NCI-H1092 (cell line): ENCODE data around the gene EMILIN3.
A peak's percentile ranks its signal among the peaks of the same experiment; 100 is the strongest.

ENCODE experiments used
- DNase-seq: peaks from one replicate; lab custom pipeline; 2025; lab: John Stamatoyannopoulos, UW

Gene EMILIN3, protein sequence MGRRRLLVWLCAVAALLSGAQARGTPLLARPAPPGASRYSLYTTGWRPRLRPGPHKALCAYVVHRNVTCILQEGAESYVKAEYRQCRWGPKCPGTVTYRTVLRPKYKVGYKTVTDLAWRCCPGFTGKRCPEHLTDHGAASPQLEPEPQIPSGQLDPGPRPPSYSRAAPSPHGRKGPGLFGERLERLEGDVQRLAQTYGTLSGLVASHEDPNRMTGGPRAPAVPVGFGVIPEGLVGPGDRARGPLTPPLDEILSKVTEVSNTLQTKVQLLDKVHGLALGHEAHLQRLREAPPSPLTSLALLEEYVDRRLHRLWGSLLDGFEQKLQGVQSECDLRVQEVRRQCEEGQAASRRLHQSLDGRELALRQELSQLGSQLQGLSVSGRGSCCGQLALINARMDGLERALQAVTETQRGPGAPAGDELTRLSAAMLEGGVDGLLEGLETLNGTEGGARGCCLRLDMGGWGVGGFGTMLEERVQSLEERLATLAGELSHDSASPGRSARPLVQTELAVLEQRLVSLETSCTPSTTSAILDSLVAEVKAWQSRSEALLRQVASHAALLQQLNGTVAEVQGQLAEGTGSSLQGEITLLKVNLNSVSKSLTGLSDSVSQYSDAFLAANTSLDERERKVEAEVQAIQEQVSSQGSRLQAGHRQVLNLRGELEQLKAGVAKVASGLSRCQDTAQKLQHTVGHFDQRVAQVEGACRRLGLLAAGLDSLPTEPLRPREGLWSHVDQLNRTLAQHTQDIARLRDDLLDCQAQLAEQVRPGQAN

GRCh38 chr20:41366546-41367392, at the start of gene EMILIN3:
Gene EMILIN3, minus strand, starts transcription at chr20:41366818. Its CDS starts 184 bp downstream, at chr20:41366634.
- no peak for DNase-seq

- DNase-seq, result no peak
Observed at GRCh38 chr20:41415191-41415590, 48.6 kb upstream of the EMILIN3 start.

DNA sequence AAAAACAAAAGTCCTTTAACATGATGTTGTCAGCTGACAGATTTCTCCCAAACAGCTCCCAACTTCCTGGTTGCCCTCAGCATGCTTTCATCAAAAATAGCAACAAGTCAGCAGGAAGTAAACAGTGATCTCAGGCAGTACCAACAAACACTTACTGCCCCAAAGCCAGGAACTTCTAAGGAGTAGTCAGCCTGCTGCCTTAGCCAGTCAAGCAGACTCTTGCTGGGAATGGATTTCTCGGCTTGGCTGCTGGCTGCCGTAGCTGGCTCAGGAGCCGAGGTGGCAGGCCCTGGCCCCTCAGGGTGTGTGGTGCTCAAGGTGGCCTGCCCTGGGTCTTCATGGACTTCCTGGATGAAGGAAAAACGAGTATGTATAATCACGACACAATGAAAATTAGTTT, 46.6 kb upstream of the EMILIN3 start:
- no peak for DNase-seq

- DNase-seq, result no peak
Observed at GRCh38 chr20:41412324-41413120, 45.9 kb upstream of the EMILIN3 start.

GRCh38 chr20:41411391-41411847, 44.8 kb upstream of the EMILIN3 start:
- no peak for DNase-seq

DNA sequence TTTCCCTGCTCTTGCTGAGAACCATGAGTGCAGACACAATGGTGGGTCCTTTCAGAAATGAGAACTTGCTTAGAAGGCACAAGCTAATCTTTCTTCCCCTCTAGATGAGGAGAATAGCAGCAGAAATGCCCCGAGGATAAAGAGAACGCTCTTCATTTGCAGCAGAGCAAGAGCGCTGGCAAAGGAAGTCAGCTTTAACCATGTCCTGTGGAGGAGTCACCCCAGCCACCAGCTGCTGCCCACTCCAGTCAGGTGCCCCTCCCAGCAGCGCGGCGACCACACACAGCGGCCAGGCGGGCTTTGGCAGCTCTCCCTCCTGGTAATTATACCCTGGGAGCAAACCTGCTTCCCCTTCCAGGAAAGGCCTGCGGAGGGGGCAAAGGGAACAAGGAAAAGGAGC, 42.4 kb upstream of the EMILIN3 start:
- peak; percentile 83 for DNase-seq

DNA sequence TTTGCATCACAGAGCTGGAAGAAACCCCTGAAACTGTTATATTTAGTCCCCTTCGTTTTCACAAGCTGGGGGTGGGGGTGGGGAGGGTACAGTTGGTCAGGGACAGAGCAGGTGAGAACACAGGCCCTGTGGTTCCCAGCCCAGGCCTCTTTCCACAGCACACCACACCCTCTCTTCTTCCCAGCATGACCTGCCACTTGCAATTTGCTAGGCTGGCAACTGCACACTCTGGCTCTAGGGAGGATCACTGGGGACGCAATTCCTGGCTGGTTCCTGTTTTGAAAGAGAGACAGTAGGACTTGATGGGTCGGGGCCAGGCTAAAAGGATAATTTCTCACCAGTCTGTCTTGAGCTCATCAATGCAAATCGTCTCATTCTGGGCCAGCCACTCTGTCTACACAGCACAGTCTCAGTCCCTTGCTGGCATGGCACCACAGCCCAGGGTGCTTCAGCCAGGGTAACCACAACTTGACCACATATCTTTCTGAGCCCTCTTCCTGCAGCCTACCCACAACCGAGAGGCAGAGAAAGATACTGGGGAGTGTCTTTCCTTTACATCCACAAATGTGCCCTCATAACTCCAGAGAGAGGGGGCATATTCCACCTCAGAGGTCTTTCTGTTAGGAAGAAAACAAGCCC, 41.7 kb upstream of the EMILIN3 start:
- no peak for DNase-seq

- DNase-seq, result no peak
Observed at GRCh38 chr20:41407607-41408006, 41.0 kb upstream of the EMILIN3 start.

DNA sequence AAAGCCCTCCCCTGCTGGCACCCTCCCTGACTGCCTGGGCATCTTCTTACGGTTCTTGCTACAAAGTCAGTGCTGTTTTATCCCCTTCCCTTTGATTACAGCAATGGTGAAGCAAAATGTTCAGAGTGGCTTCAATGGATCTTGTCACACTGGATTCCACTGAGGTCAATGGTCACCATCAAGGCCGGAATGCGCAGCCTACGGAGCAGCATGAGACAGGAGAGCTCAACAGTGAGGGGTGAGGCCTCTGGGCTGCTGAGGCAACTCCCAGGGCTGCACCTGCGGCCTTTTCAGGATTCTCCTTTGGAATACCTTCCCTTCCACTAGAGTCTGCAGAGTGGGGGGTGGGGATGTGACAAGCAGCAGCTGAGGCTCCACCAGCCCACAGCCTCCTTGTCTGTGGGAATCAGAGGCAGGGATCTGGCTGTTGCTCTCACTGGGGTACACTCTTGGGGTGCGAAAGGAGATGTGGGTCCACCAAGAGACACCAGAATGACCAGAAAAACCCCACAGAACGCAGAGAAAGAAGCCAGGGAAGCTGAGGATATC, 40.4 kb upstream of the EMILIN3 start:
- DNase-seq, result no peak

GRCh38 chr20:41406353-41406752, 39.7 kb upstream of the EMILIN3 start:
- DNase-seq, result no peak

GRCh38 chr20:41405436-41405835, 38.8 kb upstream of the EMILIN3 start:
- DNase-seq, result no peak

DNA sequence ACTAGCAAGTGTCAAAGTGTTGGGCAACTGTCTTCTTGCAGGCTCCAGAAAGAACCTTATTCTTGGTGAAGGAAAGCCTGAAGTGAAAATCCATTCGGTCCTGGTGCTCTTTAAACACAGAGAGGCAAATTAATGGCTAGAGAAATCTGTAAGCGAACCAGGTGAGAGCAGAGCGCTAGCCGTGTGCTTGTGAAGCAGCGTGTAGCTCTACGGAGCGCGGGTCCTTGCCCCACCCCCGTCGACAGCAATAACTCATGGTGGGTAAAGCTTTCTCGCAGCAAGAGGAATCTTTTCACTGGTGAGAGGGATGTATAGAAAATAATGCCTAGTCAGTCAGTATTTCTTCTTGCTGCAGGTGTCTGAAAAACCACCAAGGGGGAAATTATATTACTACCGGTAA, 37.0 kb upstream of the EMILIN3 start:
- no peak for DNase-seq

DNA sequence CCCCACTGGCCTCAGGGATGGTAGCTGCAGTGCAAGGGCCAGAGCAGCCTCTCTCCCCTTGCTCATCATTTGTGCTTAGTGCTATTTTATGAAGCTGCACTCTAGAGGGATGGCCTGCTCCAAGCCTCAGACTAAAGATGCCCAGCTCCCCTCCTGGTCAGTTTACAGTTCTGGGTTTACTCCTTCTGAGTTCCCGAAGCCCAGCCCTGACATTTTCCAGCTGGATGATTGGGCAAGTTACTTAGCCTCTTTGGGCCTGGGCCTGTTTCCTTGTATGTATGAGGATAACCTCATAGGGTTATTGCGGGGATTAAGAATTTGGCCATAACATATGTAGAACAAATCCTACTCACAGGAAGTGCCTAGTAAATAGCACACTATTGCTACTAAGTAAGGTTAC, 31.8 kb upstream of the EMILIN3 start:
- DNase-seq, result no peak

DNA sequence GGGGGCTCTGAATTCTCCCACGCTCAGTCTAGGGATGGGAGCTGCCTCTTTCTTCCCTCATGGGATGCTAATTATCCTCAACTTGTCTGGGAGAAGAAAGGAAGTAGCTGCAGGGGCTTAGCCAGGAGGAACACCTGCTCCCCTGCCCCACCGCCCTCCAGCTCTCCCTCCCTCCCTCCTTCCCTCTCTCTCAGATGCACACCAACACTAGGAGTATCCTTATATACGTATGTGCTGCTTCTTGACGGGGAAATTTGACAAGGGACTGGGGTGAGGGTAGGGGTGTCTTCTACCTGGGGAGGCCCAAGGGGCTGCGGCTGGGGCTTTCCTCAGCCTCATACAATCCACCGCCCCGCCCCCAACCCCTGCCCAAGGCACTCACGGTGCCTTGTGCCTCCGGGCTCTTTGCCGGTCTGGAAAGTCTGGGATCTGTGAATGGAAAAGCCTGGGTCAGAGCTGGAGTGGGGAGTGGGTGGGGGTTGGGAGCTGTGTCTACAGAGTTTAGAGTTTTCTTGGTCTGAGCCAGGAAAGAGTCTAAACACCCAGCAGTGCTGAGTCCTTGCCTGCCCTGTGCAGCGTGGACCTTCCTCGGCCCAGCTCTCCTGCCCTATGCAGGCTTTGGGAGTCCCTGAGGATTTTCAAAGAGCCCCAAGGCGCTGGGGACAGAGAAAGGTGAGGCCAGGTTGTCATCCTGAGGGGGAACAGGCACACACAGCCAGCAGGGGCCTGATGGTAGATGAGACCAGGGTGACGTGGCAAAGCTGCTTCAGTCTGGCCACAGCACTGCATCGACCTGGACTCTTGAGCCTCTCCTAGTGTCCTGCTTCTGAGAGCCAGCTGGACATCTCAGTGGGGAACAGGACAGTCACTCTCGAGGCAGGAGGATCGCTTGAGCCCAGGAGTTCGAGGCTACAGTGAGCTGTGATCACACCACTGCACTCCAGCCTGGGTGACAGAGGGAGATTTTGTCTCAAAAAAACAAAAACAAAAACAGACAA, 29.3 kb upstream of the EMILIN3 start:
- no peak for DNase-seq

DNA sequence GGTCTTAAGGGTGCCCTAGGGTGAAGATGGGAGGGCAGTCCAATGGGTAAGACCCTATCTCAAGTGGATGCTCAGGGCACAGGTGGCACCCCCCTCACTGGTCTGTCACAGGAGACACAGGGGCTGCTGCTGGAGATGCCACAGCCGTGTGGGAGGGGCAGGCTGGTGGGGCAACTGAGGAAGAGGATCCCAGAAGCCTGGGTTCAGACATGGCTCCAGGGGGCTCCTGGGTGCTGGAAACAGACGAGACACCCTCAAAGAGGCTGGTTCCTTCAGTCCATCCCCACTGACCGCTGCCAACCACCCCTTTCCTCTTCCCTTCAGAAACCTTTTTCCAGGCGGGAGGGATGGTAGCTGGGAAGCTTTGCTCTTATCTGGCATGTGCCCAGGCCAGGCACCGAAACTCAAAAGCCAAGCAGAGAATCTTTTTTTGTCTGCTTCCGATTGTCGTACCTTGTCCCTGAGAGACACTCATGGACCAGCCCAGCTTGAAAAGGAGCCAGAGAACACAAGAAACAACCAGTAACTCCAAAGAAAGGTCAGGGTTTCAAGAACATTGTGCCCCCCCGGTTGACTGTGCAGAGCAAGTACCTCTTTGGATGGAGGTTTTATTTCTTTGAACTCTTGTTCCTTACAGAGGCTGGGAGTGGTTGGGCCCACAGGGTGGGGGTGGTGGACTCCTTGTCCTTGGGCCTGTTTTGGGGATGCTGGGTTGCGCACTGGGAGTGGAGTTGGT, 28.5 kb upstream of the EMILIN3 start:
- no peak for DNase-seq

- DNase-seq, result no peak
Observed at GRCh38 chr20:41394081-41394480, 27.5 kb upstream of the EMILIN3 start.

GRCh38 chr20:41393705-41394066, 27.1 kb upstream of the EMILIN3 start:
- DNase-seq, result no peak

DNA sequence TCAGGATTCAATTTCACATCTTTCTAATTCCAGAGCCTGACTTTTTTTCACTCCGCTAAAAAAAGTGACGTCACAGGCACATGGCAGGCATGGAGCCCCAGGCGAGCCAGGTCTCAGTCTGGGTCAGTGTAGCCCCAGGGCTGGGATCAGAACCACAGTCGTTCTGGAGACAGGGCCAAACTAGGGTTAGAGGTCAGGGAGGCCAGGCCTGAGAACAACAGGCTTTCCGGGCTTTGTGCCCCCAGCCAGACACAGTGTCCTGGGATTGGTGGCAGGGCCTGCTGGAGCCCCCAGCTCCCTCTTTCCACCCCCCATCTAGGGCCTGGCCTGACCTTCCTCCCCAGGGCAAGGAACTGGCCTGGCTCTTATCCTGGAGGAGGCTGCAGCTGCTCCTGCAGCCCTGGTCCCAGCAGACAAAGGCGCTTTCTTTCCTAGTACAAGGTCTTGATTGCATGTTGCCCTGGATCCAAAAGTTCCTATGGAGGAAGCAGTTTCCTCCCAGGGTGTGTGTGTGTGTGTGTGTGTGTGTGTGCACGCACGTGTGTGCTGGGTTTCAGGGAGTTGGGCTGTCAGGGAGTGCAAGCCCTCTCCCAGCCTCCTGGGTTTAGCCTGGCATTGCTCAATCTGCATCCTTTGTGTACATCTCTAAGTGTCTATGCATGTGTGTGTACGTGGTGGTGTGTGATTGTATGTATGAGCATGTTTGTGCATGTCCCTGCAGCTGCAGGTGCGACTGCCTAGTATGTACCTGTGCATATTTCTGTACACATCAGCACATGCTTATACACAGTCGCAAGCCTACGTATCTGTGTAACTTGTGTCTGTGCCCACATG, 26.5 kb upstream of the EMILIN3 start:
- DNase-seq, result no peak
